Kidney epithelial cell (primary cell): Measurements from ENCODE around the gene VMP1. TPM values are rescaled to one million over a fixed set of nuclear protein-coding genes. Genes with fewer than 3 reads are reported as not detected.
"Not testable (repeated sequence)": the region's sequence is repeated elsewhere in the genome, so short reads cannot be mapped to it uniquely, and the experiment has no call there.

Experiments
- DNase-seq: peaks from one replicate; pipeline ENCODE4 v3.0.0-alpha.2; 2010; ENCODE audit warnings: low read depth
- H3K27me3 ChIP-seq: 2 replicates; pipeline ENCODE4 v1.6.0; 2011; ENCODE audit warnings: low read length; ENCODE audit not compliant: control insufficient read depth, insufficient read depth
- H3K36me3 ChIP-seq: 2 replicates; pipeline ENCODE4 v1.5.1; 2011; ENCODE audit warnings: low read length; ENCODE audit not compliant: control insufficient read depth, insufficient read depth
- H3K4me3 ChIP-seq: 2 replicates; pipeline ENCODE4 v1.5.1; 2011; ENCODE audit warnings: low read depth, mild to moderate bottlenecking, control low read depth, low read length
- CTCF ChIP-seq: IDR thresholded peaks from 2 replicates; pipeline ENCODE4 v1.5.1; 2011; ENCODE audit warnings: mild to moderate bottlenecking, moderate library complexity, low read length, control low read depth, inconsistent platforms; ENCODE audit not compliant: insufficient read depth, poor library complexity, severe bottlenecking
- total RNA-seq: library from RNA; depleted of rRNA; stranded (reverse); fragments of >200 nt; gene quantifications from 2 replicates; pipeline ENCODE4 v1.2.3, GENCODE V29; 2015

The VMP1 gene
- total RNA-seq, 1 donor from 2014 or later = 224 TPM

- Histone ChIP-seq H3K4me3 (no peak overlapping the region), H3K27me3 (no peaks in the 10 kb centered on the region), H3K36me3 (no peaks in the 10 kb centered on the region)
- no peak for DNase-seq
- TF ChIP-seq CTCF = no peak
These were observed 118.3 kb downstream of the VMP1 start for GRCh38 chr17:59825533-59826322.

GRCh38 chr17:59826706-59827453 is 119.4 kb downstream of the VMP1 start:
- Histone ChIP-seq H3K27me3 (no peaks in the 10 kb centered on the region), H3K36me3 (no peaks in the 10 kb centered on the region), H3K4me3 (no peak overlapping the region)
- DNase-seq = no peak
- TF ChIP-seq CTCF = no peak

GRCh38 chr17:59827721-59828477 is 120.4 kb downstream of the VMP1 start:
- no peak overlapping the region for H3K4me3 ChIP-seq
- H3K27me3 ChIP-seq = no peaks in the 10 kb centered on the region
- no peak for TF ChIP-seq CTCF
- H3K36me3 ChIP-seq = no peaks in the 10 kb centered on the region
- no peak for DNase-seq

GRCh38 chr17:59828478-59828760 is 121.0 kb downstream of the VMP1 start:
- Histone ChIP-seq H3K27me3 (no peaks in the 10 kb centered on the region), H3K36me3 (no peaks in the 10 kb centered on the region), H3K4me3 (no peak overlapping the region)
- DNase-seq = no peak
- no peak for TF ChIP-seq CTCF

- not testable (repeated sequence) for H3K36me3 ChIP-seq, H3K27me3 ChIP-seq, DNase-seq
- H3K4me3 ChIP-seq = peak overlapping the region; percentile 3
These were observed 121.4 kb downstream of the VMP1 start for GRCh38 chr17:59828819-59829216.
